Stomach (tissue), 9 donors: ENCODE measurements around the gene IGFL3. TPM values are rescaled to one million over a fixed set of nuclear protein-coding genes. Genes with fewer than 3 reads are reported as not detected.

Source experiments
- DNase-seq, 2 donors: peaks; one replicate each; pipeline versions ENCODE4 v3.0.0 to v3.0.0-alpha.2; 2013 to 2019
- H3K27ac ChIP-seq, 5 donors: fragments of 200-600 bp in 4 of 5; sonication (generic) in 4 of 5; one replicate each; pipeline ENCODE4 v1.5.1; 2013 to 2019; ENCODE audit warnings: mild to moderate bottlenecking in 1 of 5, moderate library complexity in 1 of 5
- H3K27me3 ChIP-seq, 3 donors: fragments of 200-600 bp; sonication (generic); one replicate each; pipeline ENCODE4 v1.5.1; 2017 to 2019; ENCODE audit warnings: mixed run types in 1 of 3
- H3K36me3 ChIP-seq, 4 donors: fragments of 200-600 bp; sonication (generic); 1 replicate in 3 of 4; 2 replicates in 1 of 4; pipeline ENCODE4 v1.5.1; 2016 to 2019
- H3K4me1 ChIP-seq, 4 donors: fragments of 200-600 bp; sonication (generic); one replicate each; pipeline ENCODE4 v1.5.1; 2016 to 2019
- H3K4me3 ChIP-seq, 4 donors: fragments of 200-600 bp; sonication (generic) in 3 of 4; one replicate each; pipeline ENCODE4 v1.5.1; 2016 to 2019; ENCODE audit warnings: mild to moderate bottlenecking in 1 of 4
- H3K9me3 ChIP-seq, 4 donors: fragments of 200-600 bp; sonication (generic); one replicate each; pipeline ENCODE4 v1.5.1; 2016 to 2019
- CTCF ChIP-seq, 7 experiments: fragments of 450-650 bp in 4 of 7; fragments of 200-600 bp in 3 of 7; sonication (generic) in 3 of 7; IDR thresholded peaks; one replicate each; pipeline ENCODE4 v1.5.1; 2016 to 2019; ENCODE audit warnings: antibody characterized with exemption in 7 of 7, control low read depth in 2 of 7, mild to moderate bottlenecking in 1 of 7
- EP300 ChIP-seq: sonication (generic); formaldehyde crosslinking; IDR thresholded peaks from one replicate; pipeline ENCODE4 v1.6.1; 2017; ENCODE audit warnings: antibody characterized with exemption
- POLR2A ChIP-seq, 4 donors: fragments of 450-650 bp; IDR thresholded peaks; one replicate each; pipeline ENCODE4 v1.6.1; 2016; ENCODE audit warnings: antibody characterized with exemption in 4 of 4, control low read depth in 2 of 4, mild to moderate bottlenecking in 1 of 4, moderate library complexity in 1 of 4
- POLR2AphosphoS5 ChIP-seq, 3 donors: sonication (generic); formaldehyde crosslinking; IDR thresholded peaks; one replicate each; pipeline ENCODE4 v1.6.1; 2016; ENCODE audit warnings: antibody characterized with exemption in 3 of 3
- WGBS, 5 donors: extraction: QIAGEN DNeasy Blood & Tissue Kit in 3 of 5; methylation state at CpG; one replicate each; pipeline versions ENCODE4 v1.1.5 to v1.1.7; 2013 to 2018; 5-methylcytosine and 5-hydroxymethylcytosine counted together
- intact Hi-C: fragments of 100-400 bp; cut with DNase I; formaldehyde crosslinking; loops from one replicate; pipeline ENCODE4 v1.15.1; 2023; ENCODE audit warnings: low total_unique reads
- polyA plus RNA-seq, 3 donors: library from polyadenylated mRNA; stranded (reverse); fragments of 200-250 nt; gene quantifications; one replicate each; pipeline ENCODE4 v1.2.3, GENCODE V29; 2013
- total RNA-seq, 5 donors: library from RNA; depleted of rRNA; stranded (reverse); fragments of >200 nt; gene quantifications; one replicate each; pipeline versions ENCODE4 v1.1.0 to v1.2.3, GENCODE V29; 2014 to 2016
- donor health status: healthy with polysubstance abuse.
- donor health status: Bipolar disorder and iron deficiency.
- donor health status: healthy.

IGFL3 gene
- total and polyA plus RNA-seq, 8 donors = not detected

- 31 to 50% (median 41%) methylated on average over 1 of the region's 1 CpG for WGBS, 5 donors
- DNase-seq = no peak
- intact Hi-C loops = no loop called here
- Histone ChIP-seq H3K9me3 (peaks cover 3 to 41% (median 33%) of the 10 kb centered on the region in 4 donors), H3K36me3 (no peaks in the 10 kb centered on the region), H3K27me3 (peaks cover 0 to 24% (median 6%) of the 10 kb centered on the region in 3 donors), H3K4me3 (no peak overlapping the region), H3K4me1 (no peaks in the 10 kb centered on the region), H3K27ac (no peak overlapping the region)
- TF ChIP-seq EP300 (no peak), POLR2A (IDR thresholded peaks at IDR 0.05) (no peak)
Observed at GRCh38 chr19:46085888-46086287, 38.6 kb downstream of the IGFL3 start.

- H3K9me3 ChIP-seq = peaks cover 0 to 34% (median 26%) of the 10 kb centered on the region in 4 donors
- no peak overlapping the region for H3K4me3 ChIP-seq
- peaks cover 0 to 1% (median under 1%) of the 10 kb centered on the region in 4 donors for H3K4me1 ChIP-seq
- no peak overlapping the region for H3K27ac ChIP-seq
- intact Hi-C loops = loop anchor here (5.0 kb wide), 1 partner anchor 110 kb away; no protein-coding TSS in a partner anchor
- DNase-seq = no peak
- no peaks in the 10 kb centered on the region for H3K36me3 ChIP-seq
- WGBS, 5 donors = 47 to 60% (median 50%) methylated on average over 2 of the region's 2 CpGs
- TF ChIP-seq POLR2AphosphoS5 (IDR thresholded peaks at IDR 0.05) (no peak), POLR2A (IDR thresholded peaks at IDR 0.05) (no peak), CTCF (IDR thresholded peaks at IDR 0.05) (no peak), EP300 (no peak)
- peaks cover 0 to 47% (median 25%) of the 10 kb centered on the region in 3 donors for H3K27me3 ChIP-seq
Observed at GRCh38 chr19:46082728-46083050, 41.8 kb downstream of the IGFL3 start.

- intact Hi-C loops = loop anchor here (5.0 kb wide), 1 partner anchor 110 kb away; no protein-coding TSS in a partner anchor
- 42 to 52% (median 48%) methylated on average over 4 of the region's 4 CpGs for WGBS, 5 donors
Observed at GRCh38 chr19:46081928-46082727, 42.4 kb downstream of the IGFL3 start.

GRCh38 chr19:46080561-46080960, 43.9 kb downstream of the IGFL3 start:
- TF ChIP-seq POLR2AphosphoS5 (IDR thresholded peaks at IDR 0.05) (no peak), POLR2A (IDR thresholded peaks at IDR 0.05) (no peak), CTCF (IDR thresholded peaks at IDR 0.05) (no peak), EP300 (no peak)
- Histone ChIP-seq H3K4me1 (peaks cover 6 to 11% (median 9%) of the 10 kb centered on the region in 4 donors), H3K27me3 (peaks cover 8 to 63% (median 40%) of the 10 kb centered on the region in 3 donors), H3K27ac (no peak overlapping the region), H3K36me3 (no peaks in the 10 kb centered on the region), H3K9me3 (peaks cover 0 to 19% (median 6%) of the 10 kb centered on the region in 4 donors), H3K4me3 (no peak overlapping the region)
- WGBS, 5 donors = 60 to 76% (median 67%) methylated on average over 2 to 3 of the region's 3 CpGs
- DNase-seq = peak in 1 of 2 donors; percentile 14
- intact Hi-C loops = loop anchor here (5.0 kb wide), 1 partner anchor 112 kb away; no protein-coding TSS in a partner anchor

More at GRCh38 chr19:46081928-46082727, 42.4 kb downstream of the IGFL3 start:
- Histone ChIP-seq H3K9me3 (peaks cover 0 to 33% (median 21%) of the 10 kb centered on the region in 4 donors), H3K27ac (no peak overlapping the region), H3K4me3 (no peak overlapping the region), H3K27me3 (peaks cover 4 to 47% (median 27%) of the 10 kb centered on the region in 3 donors), H3K36me3 (no peaks in the 10 kb centered on the region), H3K4me1 (peaks cover 4 to 7% (median 5%) of the 10 kb centered on the region in 4 donors)
- TF ChIP-seq CTCF (IDR thresholded peaks at IDR 0.05) (peak in 5 of 7 experiments; percentile 54 to 86 (median 59)), POLR2A (IDR thresholded peaks at IDR 0.05) (no peak), EP300 (no peak), POLR2AphosphoS5 (IDR thresholded peaks at IDR 0.05) (peak in 2 of 3 donors; percentile 18 to 34)
- peak in 1 of 2 donors; percentile 62 for DNase-seq
